Neural crest cell (in vitro differentiated cells): ENCODE data around the gene UBR4. TPM values are rescaled to one million over a fixed set of nuclear protein-coding genes. Genes with fewer than 3 reads are reported as not detected.

ENCODE experiments used
- DNase-seq: peaks from one replicate; pipeline ENCODE4 v3.0.0; 2021; ENCODE audit warnings: low read depth, mixed read lengths, low spot score
- H3K27ac Mint-ChIP-seq: one replicate; pipeline ENCODE4 v1.8.0; 2021; ENCODE audit warnings: mild to moderate bottlenecking, mixed read lengths; ENCODE audit not compliant: unreplicated experiment
- H3K27me3 Mint-ChIP-seq: 2 replicates; pipeline ENCODE4 v1.8.0; 2021; ENCODE audit warnings: low read depth, mild to moderate bottlenecking, mixed read lengths
- H3K36me3 Mint-ChIP-seq: 2 replicates; pipeline ENCODE4 v1.8.0; 2021; ENCODE audit warnings: low read depth, mild to moderate bottlenecking, mixed read lengths
- H3K4me1 Mint-ChIP-seq: 2 replicates; pipeline ENCODE4 v1.8.0; 2021; ENCODE audit warnings: mixed read lengths
- H3K4me3 Mint-ChIP-seq: one replicate; pipeline ENCODE4 v1.8.0; 2021; ENCODE audit warnings: mild to moderate bottlenecking, mixed read lengths
- H3K9me3 Mint-ChIP-seq: 2 replicates; pipeline ENCODE4 v1.8.0; 2021; ENCODE audit warnings: mixed read lengths
- total RNA-seq: library from RNA; stranded (reverse); gene quantifications from 2 replicates; pipeline ENCODE4 v1.2.1, GENCODE V29; 2021
- TF ChIP-seq, protein P1 (sequence below): fragments of 200-600 bp; sonication (generic); conservative IDR thresholded peaks from 2 replicates; pipeline ENCODE4 v1.5.0; 2021; ENCODE audit warnings: antibody characterized with exemption, mild to moderate bottlenecking

The UBR4 gene
- total RNA-seq, 1 donor from 2014 or later: 114 TPM

DNA sequence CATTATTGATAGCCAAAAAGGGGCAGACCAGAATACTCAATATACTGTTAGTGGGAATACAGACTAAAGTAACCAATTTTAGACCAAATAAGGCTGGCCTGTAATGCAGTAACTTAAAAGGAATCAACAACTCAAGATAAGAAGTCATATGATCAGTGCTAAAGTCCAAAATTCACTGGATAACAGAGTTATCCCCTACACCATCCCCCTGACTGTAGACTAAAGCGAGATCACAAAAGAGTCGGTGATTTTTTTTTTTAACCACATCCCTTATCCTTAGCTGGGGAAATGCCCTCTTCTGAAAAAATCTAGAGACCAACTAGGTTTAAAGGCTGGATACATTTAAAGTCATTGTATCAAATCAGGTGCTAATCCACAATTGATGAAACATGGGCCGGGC lies 7.7 kb downstream of the UBR4 start:
- H3K4me3 Mint-ChIP-seq: no peak overlapping the region
- no peaks in the 10 kb centered on the region for H3K9me3 Mint-ChIP-seq
- peaks cover 13% of the 10 kb centered on the region for H3K4me1 Mint-ChIP-seq
- no peak overlapping the region for H3K27ac Mint-ChIP-seq
- DNase-seq: no peak
- TF ChIP-seq, protein P1, sequence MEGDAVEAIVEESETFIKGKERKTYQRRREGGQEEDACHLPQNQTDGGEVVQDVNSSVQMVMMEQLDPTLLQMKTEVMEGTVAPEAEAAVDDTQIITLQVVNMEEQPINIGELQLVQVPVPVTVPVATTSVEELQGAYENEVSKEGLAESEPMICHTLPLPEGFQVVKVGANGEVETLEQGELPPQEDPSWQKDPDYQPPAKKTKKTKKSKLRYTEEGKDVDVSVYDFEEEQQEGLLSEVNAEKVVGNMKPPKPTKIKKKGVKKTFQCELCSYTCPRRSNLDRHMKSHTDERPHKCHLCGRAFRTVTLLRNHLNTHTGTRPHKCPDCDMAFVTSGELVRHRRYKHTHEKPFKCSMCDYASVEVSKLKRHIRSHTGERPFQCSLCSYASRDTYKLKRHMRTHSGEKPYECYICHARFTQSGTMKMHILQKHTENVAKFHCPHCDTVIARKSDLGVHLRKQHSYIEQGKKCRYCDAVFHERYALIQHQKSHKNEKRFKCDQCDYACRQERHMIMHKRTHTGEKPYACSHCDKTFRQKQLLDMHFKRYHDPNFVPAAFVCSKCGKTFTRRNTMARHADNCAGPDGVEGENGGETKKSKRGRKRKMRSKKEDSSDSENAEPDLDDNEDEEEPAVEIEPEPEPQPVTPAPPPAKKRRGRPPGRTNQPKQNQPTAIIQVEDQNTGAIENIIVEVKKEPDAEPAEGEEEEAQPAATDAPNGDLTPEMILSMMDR: no peak
- H3K36me3 Mint-ChIP-seq: peaks cover 5% of the 10 kb centered on the region
- H3K27me3 Mint-ChIP-seq: no peaks in the 10 kb centered on the region

DNA sequence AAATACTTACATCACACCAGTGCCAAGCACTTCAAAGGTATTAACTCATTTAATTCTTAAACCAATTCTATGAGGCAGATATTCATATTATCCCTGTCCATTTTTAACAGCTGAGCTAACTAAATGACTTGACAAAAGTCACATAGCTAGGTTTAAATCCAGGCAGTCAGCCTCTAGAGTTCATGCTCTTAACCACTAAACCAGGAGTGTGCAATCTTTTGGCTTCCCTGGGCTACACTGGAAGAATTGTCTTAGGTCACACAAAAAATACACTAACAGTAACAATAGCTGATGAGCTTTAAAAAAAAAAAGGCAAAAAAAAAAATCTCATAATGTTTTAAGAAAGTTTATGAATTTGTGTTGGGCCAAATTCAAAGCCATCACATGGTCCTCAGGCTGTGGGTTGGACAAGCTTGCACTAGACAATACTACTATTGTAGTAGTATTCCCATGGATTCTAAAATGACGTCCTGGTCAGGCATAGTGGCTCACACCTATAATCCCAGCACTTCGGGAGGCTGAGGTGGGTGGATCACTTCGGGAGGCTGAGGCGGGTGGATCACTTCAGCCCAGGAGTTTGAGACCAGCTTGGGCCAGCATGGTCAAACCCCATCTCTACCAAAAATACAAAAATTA lies 10.0 kb downstream of the UBR4 start:
- no peak overlapping the region for H3K4me3 Mint-ChIP-seq

DNA sequence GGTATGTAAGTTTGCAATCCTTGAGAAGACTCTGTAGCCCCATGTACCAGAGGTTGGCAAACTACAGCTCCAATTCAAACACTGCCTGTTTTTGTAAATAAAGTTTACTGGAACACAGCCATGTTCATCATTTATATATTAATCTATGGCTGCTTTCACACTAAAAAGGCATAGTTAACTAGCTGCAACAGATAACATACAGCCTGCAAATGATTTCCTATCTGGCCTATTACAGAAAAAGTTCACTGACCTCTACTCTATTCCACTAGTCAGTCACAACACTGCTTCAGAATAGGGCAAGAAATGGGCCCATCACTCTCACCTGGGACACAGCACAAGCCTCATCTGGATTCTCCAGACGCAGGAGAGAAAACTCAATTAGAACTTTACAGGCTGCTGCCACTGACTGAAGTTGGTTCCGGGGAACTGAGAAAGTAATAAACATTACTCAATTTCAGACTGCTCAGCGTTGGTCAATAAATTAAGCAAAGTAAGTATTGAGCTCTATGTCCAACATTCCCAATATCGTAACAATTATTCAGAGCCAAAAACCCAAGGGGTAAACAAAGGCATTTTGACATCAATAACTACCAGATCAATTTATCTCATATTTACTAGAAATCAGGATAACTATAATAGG lies 10.6 kb downstream of the UBR4 start:
- no peak for DNase-seq
- no peaks in the 10 kb centered on the region for H3K9me3 Mint-ChIP-seq
- peaks cover 5% of the 10 kb centered on the region for H3K36me3 Mint-ChIP-seq
- H3K27me3 Mint-ChIP-seq: no peaks in the 10 kb centered on the region
- H3K4me3 Mint-ChIP-seq: no peak overlapping the region
- no peak overlapping the region for H3K27ac Mint-ChIP-seq
- TF ChIP-seq, protein P1: no peak
- H3K4me1 Mint-ChIP-seq: no peaks in the 10 kb centered on the region

More for the DNA sequence above, 10.0 kb downstream of the UBR4 start:
- Mint-ChIP-seq H3K27ac (no peak overlapping the region), H3K36me3 (peaks cover 5% of the 10 kb centered on the region), H3K27me3 (no peaks in the 10 kb centered on the region), H3K9me3 (no peaks in the 10 kb centered on the region), H3K4me1 (no peaks in the 10 kb centered on the region)
- no peak for DNase-seq
- TF ChIP-seq, protein P1: no peak

GRCh38 chr1:19198820-19199219 lies 11.2 kb downstream of the UBR4 start:
- Mint-ChIP-seq H3K36me3 (peaks cover 6% of the 10 kb centered on the region), H3K27ac (no peak overlapping the region), H3K4me1 (no peaks in the 10 kb centered on the region), H3K27me3 (no peaks in the 10 kb centered on the region), H3K9me3 (no peaks in the 10 kb centered on the region), H3K4me3 (no peak overlapping the region)
- DNase-seq: no peak
- TF ChIP-seq, protein P1: no peak

DNA sequence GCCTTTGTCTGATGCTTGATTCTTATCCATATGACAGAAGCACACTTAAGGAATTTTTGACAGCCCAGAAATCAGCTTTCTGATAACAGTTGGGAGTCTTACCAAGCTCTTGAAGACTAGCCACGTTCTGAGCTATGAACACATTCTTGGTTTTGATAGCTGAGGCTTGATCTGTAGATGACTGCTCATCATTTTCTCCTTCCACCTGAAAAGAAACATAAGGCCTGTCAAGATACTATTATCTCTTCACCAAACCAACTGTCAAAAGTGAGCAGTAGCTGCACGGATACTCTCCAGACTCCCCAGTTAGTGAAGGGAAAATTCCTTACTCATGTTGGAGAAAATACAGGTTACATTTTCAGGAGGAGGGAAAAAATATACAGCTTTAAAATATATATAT lies 12.2 kb downstream of the UBR4 start:
- Mint-ChIP-seq H3K4me3 (no peak overlapping the region), H3K9me3 (no peaks in the 10 kb centered on the region), H3K27me3 (no peaks in the 10 kb centered on the region), H3K27ac (no peak overlapping the region), H3K36me3 (peaks cover 10% of the 10 kb centered on the region), H3K4me1 (no peaks in the 10 kb centered on the region)
- TF ChIP-seq, protein P1: no peak
- DNase-seq: no peak
